DMS153 treated with DMSO at 0.1 percent for 48 hours (cell line): ENCODE measurements around the gene PITPNM1.

Experiments
- DNase-seq: peaks from one replicate; lab custom pipeline; 2025; ENCODE audit not compliant: unreplicated experiment; lab: John Stamatoyannopoulos, UW

Gene PITPNM1

GRCh38 chr11:67504005-67504949 lies 886 bp downstream of the PITPNM1 start:
- no peak for DNase-seq

- no peak for DNase-seq
These were observed 1.8 kb downstream of the PITPNM1 start for GRCh38 chr11:67503119-67504004.

- no peak for DNase-seq
These were observed 2.7 kb downstream of the PITPNM1 start for GRCh38 chr11:67502328-67502979.

GRCh38 chr11:67501854-67502253 lies 3.3 kb downstream of the PITPNM1 start:
- no peak for DNase-seq

GRCh38 chr11:67500831-67501715 lies 4.1 kb downstream of the PITPNM1 start:
- no peak for DNase-seq

- DNase-seq = no peak
These were observed 4.7 kb downstream of the PITPNM1 start for GRCh38 chr11:67500484-67500821.

GRCh38 chr11:67499808-67500483 lies 5.2 kb downstream of the PITPNM1 start:
- DNase-seq = no peak

- no peak for DNase-seq
These were observed 6.6 kb downstream of the PITPNM1 start for GRCh38 chr11:67498544-67498972.

- DNase-seq = no peak
These were observed 7.4 kb downstream of the PITPNM1 start for GRCh38 chr11:67497656-67498291.

- no peak for DNase-seq
These were observed 9.1 kb downstream of the PITPNM1 start for GRCh38 chr11:67496113-67496512.

GRCh38 chr11:67495234-67496005 lies 9.7 kb downstream of the PITPNM1 start:
- no peak for DNase-seq

GRCh38 chr11:67494371-67495233 lies 10.6 kb downstream of the PITPNM1 start:
- no peak for DNase-seq

GRCh38 chr11:67493548-67494370 lies 11.4 kb downstream of the PITPNM1 start:
- no peak for DNase-seq

GRCh38 chr11:67492801-67493547 lies 12.2 kb downstream of the PITPNM1 start:
- no peak for DNase-seq

- DNase-seq = no peak
These were observed 13.0 kb downstream of the PITPNM1 start for GRCh38 chr11:67492069-67492727.
